A673 (cell line): ENCODE results near the gene CBFA2T3. TPM values are rescaled to one million over a fixed set of nuclear protein-coding genes. Genes with fewer than 3 reads are reported as not detected.
A peak's percentile ranks its signal among the peaks of the same experiment; 100 is the strongest.

Experiments
- BruUV-seq: library from RNA; stranded (reverse); fragments of 400-500 nt; replicated peaks from 2 replicates; lab custom pipeline; 2021; lab: Mats Ljungman, UMichigan
- CTCF ChIA-PET: fragments of 300-600 bp; sonication (Branson Sonifier 250); formaldehyde crosslinking; loops from one replicate; lab custom pipeline; 2022; ENCODE audit warnings: antibody characterized with exemption; lab: Charles Lee
- POLR2A ChIA-PET: fragments of 300-600 bp; sonication (Branson Sonifier 250); formaldehyde crosslinking; loops from one replicate; lab custom pipeline; 2022; ENCODE audit warnings: antibody characterized with exemption; ENCODE audit not compliant: low non-redundant PET; lab: Charles Lee
- DNase-seq: peaks from one replicate; pipeline ENCODE4 v3.0.0-alpha.2; 2015; ENCODE audit warnings: low spot score
- H3K27ac ChIP-seq: fragments of 200-600 bp; sonication (generic); 2 replicates; pipeline ENCODE4 v1.5.1; 2016; ENCODE audit warnings: mixed run types, low read depth, mild to moderate bottlenecking, mixed read lengths, antibody characterized with exemption, low read length; ENCODE audit not compliant: poor library complexity, severe bottlenecking
- H3K27me3 ChIP-seq: fragments of 200-600 bp; sonication (generic); replicated peaks from 2 replicates; pipeline ENCODE4 v1.6.1; 2017; ENCODE audit warnings: mixed run types, low read depth, mild to moderate bottlenecking, mixed read lengths, antibody characterized with exemption, low read length; ENCODE audit not compliant: insufficient read depth, poor library complexity
- H3K36me3 ChIP-seq: fragments of 200-600 bp; sonication (generic); 2 replicates; pipeline ENCODE4 v1.6.1; 2016; ENCODE audit warnings: mixed run types, mild to moderate bottlenecking, mixed read lengths, antibody characterized with exemption, low read length; ENCODE audit not compliant: insufficient read depth, poor library complexity, severe bottlenecking
- H3K4me1 ChIP-seq: fragments of 200-600 bp; sonication (generic); 2 replicates; pipeline ENCODE4 v1.6.1; 2017; ENCODE audit warnings: mixed run types, mild to moderate bottlenecking, mixed read lengths, antibody characterized with exemption, low read length; ENCODE audit not compliant: insufficient read depth, poor library complexity, severe bottlenecking
- H3K4me3 ChIP-seq: fragments of 200-600 bp; sonication (generic); 2 replicates; pipeline ENCODE4 v1.5.1; 2016; ENCODE audit warnings: low read depth, mixed run types, mild to moderate bottlenecking, mixed read lengths, low read length; ENCODE audit not compliant: poor library complexity, severe bottlenecking
- H3K9me3 ChIP-seq: fragments of 200-600 bp; sonication (generic); 2 replicates; pipeline ENCODE4 v1.6.1; 2016; ENCODE audit warnings: mixed run types, low read depth, mild to moderate bottlenecking, mixed read lengths, antibody characterized with exemption, low read length; ENCODE audit not compliant: poor library complexity, severe bottlenecking
- CTCF ChIP-seq: fragments of 300-800, 200-600 bp; sonication (generic); conservative IDR thresholded peaks from 2 replicates; pipeline ENCODE4 v1.5.1; 2017; ENCODE audit warnings: low read depth, mild to moderate bottlenecking, antibody characterized with exemption, low read length, moderate library complexity, mixed read lengths
- EZH2 ChIP-seq: fragments of 200-600 bp; sonication (generic); IDR thresholded peaks from 2 replicates; pipeline ENCODE4 v1.6.1; 2017; ENCODE audit warnings: borderline replicate concordance, low read depth, mild to moderate bottlenecking, mixed read lengths, antibody characterized with exemption, low read length; ENCODE audit not compliant: poor library complexity, severe bottlenecking
- intact Hi-C: fragments of 100-400 bp; cut with micrococcal nuclease; formaldehyde crosslinking; loops from one replicate; pipeline ENCODE4 v1.10.0; 2022; ENCODE audit not compliant: unreplicated experiment
- total RNA-seq: library from RNA; stranded (reverse); gene quantifications from 2 replicates; pipeline ENCODE4 v1.2.3, GENCODE V29; 2021

CBFA2T3 gene
- total RNA-seq, 1 experiment from 2014 or later = 1.7 TPM

GRCh38 chr16:88943131-88943664 lies 33.8 kb downstream of the CBFA2T3 start:
- DNase-seq = no peak
- no TSS peak for BruUV-seq
- H3K9me3 ChIP-seq = no peaks in the 10 kb centered on the region
- ChIA-PET POLR2A (interaction anchor here (0.5 kb wide), 1 partner anchor 277 kb away, joined by 3 read pairs; no protein-coding TSS in a partner anchor), CTCF (interaction anchor here (0.7 kb wide), 1 partner anchor 224 kb away, joined by 4 read pairs; no protein-coding TSS in a partner anchor)
- no peaks in the 10 kb centered on the region for H3K36me3 ChIP-seq
- TF ChIP-seq CTCF (no peak), EZH2 (no peak)
- peaks cover 61% of the 10 kb centered on the region for H3K27me3 ChIP-seq
- no peak overlapping the region for H3K27ac ChIP-seq
- H3K4me3 ChIP-seq = no peak overlapping the region
- H3K4me1 ChIP-seq = peaks cover 17% of the 10 kb centered on the region
- intact Hi-C loops = loop anchor here (10.0 kb wide), 1 partner anchor 272 kb away; the partner anchor contains the start of gene ZNF778

GRCh38 chr16:88941913-88942909 lies 34.8 kb downstream of the CBFA2T3 start:
- Histone ChIP-seq H3K27ac (no peak overlapping the region), H3K4me1 (peaks cover 17% of the 10 kb centered on the region), H3K4me3 (peak overlapping the region; percentile 37), H3K27me3 (peaks cover 52% of the 10 kb centered on the region), H3K36me3 (no peaks in the 10 kb centered on the region), H3K9me3 (no peaks in the 10 kb centered on the region)
- intact Hi-C loops = loop anchor here (10.0 kb wide), 1 partner anchor 273 kb away; the partner anchor contains the start of gene ZNF778
- no TSS peak for BruUV-seq
- CTCF ChIA-PET = no interaction called here
- TF ChIP-seq EZH2 (no peak), CTCF (peak; percentile 54)
- peak; percentile 71 for DNase-seq
- POLR2A ChIA-PET = no interaction called here
